Retina (tissue), 1 donor: ENCODE measurements around the gene CADM1.

ENCODE experiments used
- DNase-seq: peaks from one replicate; pipeline ENCODE4 v3.0.0-alpha.2; 2016

Gene CADM1

DNA sequence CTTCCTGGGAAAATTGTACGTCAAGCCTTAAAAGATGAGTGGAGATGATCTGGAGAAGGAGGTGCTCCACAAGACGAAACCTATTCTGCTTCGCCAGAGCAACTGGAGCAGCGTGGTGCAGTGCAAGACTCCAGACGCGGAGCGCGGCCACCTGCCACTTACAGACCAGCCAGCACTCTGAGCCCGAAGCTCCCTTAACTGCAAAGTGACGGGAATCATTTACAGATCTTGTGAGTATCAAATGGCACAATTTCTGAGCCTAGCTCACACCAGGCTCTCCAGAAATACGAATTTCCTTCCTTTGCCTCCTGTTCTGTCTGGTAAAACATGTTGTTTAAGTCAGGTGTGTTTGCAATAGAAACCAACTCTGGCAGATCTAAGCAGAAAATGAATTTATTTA is 369.3 kb downstream of the CADM1 start:
- DNase-seq, result no peak

- no peak for DNase-seq
These were observed 370.6 kb downstream of the CADM1 start for GRCh38 chr11:115133475-115134209.

DNA sequence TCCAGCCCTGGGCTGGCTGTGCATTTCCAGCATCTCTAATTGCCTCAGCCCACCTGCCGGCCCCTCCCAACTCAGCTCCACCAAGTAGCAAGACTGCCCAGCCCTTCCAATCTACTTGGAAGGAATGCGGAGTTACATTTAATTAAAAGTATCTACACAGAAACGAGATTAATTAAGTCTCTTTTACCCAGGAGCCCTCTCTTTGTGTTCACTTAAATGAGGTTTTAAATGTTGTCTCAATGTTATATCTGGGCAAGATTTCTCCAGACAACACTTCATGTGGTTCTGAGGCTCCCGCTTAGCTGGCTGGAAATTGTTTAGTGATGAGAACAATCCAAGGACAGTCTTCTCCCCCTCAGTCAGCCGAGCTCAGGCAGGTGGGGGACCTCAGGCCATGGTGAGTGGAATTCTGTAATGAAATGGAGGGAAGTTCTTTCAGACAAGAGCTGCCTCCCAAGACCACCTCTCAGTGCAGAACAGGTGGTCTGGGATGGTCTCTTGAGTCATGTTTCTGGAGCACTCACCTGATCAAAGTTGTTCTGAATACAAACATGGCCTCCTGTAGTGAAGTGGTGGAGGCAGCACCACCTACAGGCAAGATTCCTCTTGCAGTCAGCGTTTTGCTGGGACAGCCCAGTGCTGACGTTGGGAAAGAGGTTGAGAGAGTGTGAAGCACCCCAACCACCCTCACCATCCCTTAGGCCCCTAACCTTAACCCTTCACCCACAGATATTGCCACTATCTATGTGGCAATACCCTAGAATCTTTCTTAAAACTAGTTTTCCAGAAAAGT is 371.6 kb downstream of the CADM1 start:
- no peak for DNase-seq

DNA sequence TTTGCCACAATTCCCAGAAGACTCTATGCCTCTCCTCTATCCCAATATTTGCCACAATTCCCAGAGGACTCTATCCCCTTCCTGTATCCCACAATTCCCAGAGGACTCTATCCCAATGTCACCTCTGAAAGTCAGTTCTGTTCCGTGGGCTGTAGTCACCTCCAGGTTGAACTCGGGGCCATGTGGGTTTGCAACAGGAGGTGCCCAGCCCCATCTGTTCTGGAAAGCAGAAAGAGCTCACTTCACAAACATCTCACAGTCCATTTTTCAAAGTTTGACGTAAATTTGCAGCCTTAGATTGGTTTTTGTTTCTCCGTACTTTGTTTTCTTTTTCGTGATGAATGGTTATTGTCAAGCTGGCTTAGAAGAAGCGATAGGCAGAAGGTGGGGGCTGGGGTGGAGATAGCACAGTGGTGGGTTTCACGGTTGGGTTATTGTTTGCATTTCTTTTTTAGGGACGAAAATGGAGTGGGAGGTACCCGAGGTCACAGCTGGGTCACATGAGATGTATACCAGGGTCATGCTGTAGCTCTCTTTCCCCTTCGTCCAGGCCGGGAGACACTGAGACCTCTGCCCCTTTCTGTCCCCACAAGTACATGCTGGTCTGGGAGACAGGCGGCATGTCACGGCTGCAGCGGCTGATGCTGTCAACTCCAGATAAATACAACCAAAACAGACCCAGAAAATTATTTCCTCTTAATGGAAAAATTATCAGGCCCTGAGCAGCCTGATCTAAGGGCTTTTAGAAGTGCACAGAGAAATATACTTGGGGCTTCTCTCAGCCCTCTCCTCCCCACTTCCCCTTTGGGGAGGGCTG is 374.5 kb downstream of the CADM1 start:
- peak; percentile 39 for DNase-seq

GRCh38 chr11:115128226-115128625 is 376.0 kb downstream of the CADM1 start:
- DNase-seq, result no peak

GRCh38 chr11:115127790-115128189 is 376.4 kb downstream of the CADM1 start:
- DNase-seq, result no peak

GRCh38 chr11:115126515-115127208 is 377.6 kb downstream of the CADM1 start:
- no peak for DNase-seq

DNA sequence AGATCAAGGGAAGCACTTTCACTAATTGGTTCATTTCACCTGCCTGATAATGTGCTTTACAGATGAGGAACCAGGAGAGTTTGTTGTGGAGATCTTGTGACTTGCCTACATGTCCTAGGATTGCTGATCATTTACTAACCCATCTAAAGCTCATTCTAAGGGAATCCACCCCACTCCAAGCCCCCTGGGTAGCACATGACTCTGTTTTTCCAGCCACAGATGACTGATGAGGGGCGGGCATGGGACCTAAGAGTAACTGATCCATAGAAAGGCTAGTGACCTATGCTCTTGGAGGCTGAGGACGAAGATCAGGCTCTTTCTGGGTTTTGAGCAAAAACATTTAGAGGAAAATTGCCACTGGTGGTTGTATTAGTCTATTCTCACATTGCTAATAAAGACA is 378.1 kb downstream of the CADM1 start:
- no peak for DNase-seq

DNA sequence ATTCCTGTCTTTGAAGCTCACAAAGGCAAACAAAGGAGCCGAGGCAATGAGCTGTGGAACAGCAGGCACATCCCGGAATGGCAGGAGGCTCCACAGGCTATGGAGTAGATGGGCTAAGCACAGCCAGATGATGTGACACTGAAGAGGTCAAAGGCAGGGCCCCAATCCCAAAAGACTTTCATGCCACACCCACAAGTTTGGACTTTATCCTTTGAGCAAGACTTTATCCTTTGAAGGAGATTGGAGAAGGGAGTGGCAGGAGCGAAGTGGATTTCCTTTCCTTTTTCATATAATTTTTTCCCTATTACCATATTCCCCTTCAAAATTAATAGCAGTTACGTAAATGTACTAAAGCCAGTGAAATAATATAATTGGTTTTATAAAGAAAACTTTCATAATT is 379.4 kb downstream of the CADM1 start:
- DNase-seq, result no peak

GRCh38 chr11:115123641-115124040 is 380.6 kb downstream of the CADM1 start:
- no peak for DNase-seq

DNA sequence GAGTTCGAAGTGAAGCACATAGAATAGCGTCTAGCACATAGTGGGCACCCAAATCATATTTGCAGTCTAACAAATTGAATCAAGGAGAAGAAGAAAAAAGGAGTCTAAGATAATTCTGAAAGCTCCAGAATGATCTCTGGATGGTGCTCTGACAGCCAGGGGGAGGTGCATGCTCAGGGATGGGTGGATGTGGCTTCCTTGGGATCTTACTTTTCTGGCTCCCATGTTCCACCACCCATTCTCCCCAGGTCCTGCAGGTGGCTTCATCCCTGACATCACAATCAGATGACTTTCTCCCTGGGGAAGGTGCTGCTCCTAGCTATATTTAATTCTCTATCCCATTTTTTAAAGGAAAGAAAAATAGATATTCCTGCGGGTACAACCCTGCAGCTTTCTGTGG is 381.9 kb downstream of the CADM1 start:
- DNase-seq, result no peak
